ENCODE measurements around the gene TK1. TPM values are rescaled to one million over a fixed set of nuclear protein-coding genes. Genes with fewer than 3 reads are reported as not detected.

The TK1 gene
- total RNA-seq, 4 donors from 2014 or later: 1.7 to 4.1 (median 2.9) TPM

- WGBS, 2 donors: 67 to 69% methylated on average over 20 of the region's 20 CpGs
- intact Hi-C loops (cut with DNase I; ENCODE audit: low total_unique reads): no loop called here
Measured at GRCh38 chr17:78226759-78227454, 40.1 kb upstream of the TK1 start.

GRCh38 chr17:78226055-78226758 is 39.4 kb upstream of the TK1 start:
- intact Hi-C loops (cut with DNase I; ENCODE audit: low total_unique reads): no loop called here
- WGBS, 2 donors: 74 to 80% methylated on average over 12 of the region's 12 CpGs
- TF ChIP-seq CTCF (IDR thresholded peaks at IDR 0.05) (no peak), POLR2A (IDR thresholded peaks at IDR 0.05) (no peak)
- no peak overlapping the region for H3K4me3 ChIP-seq (ENCODE audit: low read depth, poor library complexity, severe bottlenecking)
- no peak for DNase-seq (ENCODE audit: low spot score in 2 of 2)

More at GRCh38 chr17:78226759-78227454, 40.1 kb upstream of the TK1 start:
- no peak for DNase-seq (ENCODE audit: low spot score in 2 of 2)
- no peak overlapping the region for H3K4me3 ChIP-seq (ENCODE audit: low read depth, poor library complexity, severe bottlenecking)
- TF ChIP-seq CTCF (IDR thresholded peaks at IDR 0.05) (no peak), POLR2A (IDR thresholded peaks at IDR 0.05) (no peak)

GRCh38 chr17:78225088-78225865 is 38.4 kb upstream of the TK1 start:
- TF ChIP-seq POLR2A (IDR thresholded peaks at IDR 0.05): no peak
- TF ChIP-seq CTCF (IDR thresholded peaks at IDR 0.05): no peak
- no peak overlapping the region for H3K4me3 ChIP-seq (ENCODE audit: low read depth, poor library complexity, severe bottlenecking)
- intact Hi-C loops (cut with DNase I; ENCODE audit: low total_unique reads): no loop called here
- DNase-seq (ENCODE audit: low spot score in 2 of 2): no peak
- 92 to 94% methylated on average over 16 of the region's 16 CpGs for WGBS, 2 donors

GRCh38 chr17:78224231-78225087 is 37.6 kb upstream of the TK1 start:
- 68 to 78% methylated on average over 27 of the region's 27 CpGs for WGBS, 2 donors
- TF ChIP-seq CTCF (IDR thresholded peaks at IDR 0.05) (no peak), POLR2A (IDR thresholded peaks at IDR 0.05) (no peak)
- DNase-seq (ENCODE audit: low spot score in 2 of 2): no peak
- intact Hi-C loops (cut with DNase I; ENCODE audit: low total_unique reads): no loop called here
- no peak overlapping the region for H3K4me3 ChIP-seq (ENCODE audit: low read depth, poor library complexity, severe bottlenecking)

- no peak for TF ChIP-seq CTCF (IDR thresholded peaks at IDR 0.05)
- no peak for TF ChIP-seq POLR2A (IDR thresholded peaks at IDR 0.05)
- no peak for DNase-seq (ENCODE audit: low spot score in 2 of 2)
- WGBS, 2 donors: 93 to 98% methylated on average over 3 of the region's 3 CpGs
- H3K4me3 ChIP-seq (ENCODE audit: low read depth, poor library complexity, severe bottlenecking): no peak overlapping the region
- intact Hi-C loops (cut with DNase I; ENCODE audit: low total_unique reads): no loop called here
Measured at GRCh38 chr17:78223765-78224164, 36.9 kb upstream of the TK1 start.
